IPS-15b (cell line): ENCODE results near the gene TMPRSS11A.

Source experiments
- H3K27me3 ChIP-seq: one replicate; pipeline ENCODE4 v1.6.1; 2013; ENCODE audit warnings: low read length; ENCODE audit not compliant: control insufficient read depth, insufficient read depth
- H3K36me3 ChIP-seq: one replicate; pipeline ENCODE4 v1.6.1; 2013; ENCODE audit warnings: low read length; ENCODE audit not compliant: control insufficient read depth, insufficient read depth
- H3K4me1 ChIP-seq: one replicate; pipeline ENCODE4 v1.6.1; 2013; ENCODE audit warnings: mild to moderate bottlenecking, low read length; ENCODE audit not compliant: control insufficient read depth, insufficient read depth
- H3K4me3 ChIP-seq: one replicate; pipeline ENCODE4 v1.5.1; 2013; ENCODE audit warnings: low read depth, low read length
- H3K9ac ChIP-seq: one replicate; pipeline ENCODE4 v1.6.1; 2013; ENCODE audit warnings: low read depth, mild to moderate bottlenecking, low read length
- H3K9me3 ChIP-seq: one replicate; pipeline ENCODE4 v1.6.1; 2013; ENCODE audit warnings: mild to moderate bottlenecking, low read length; ENCODE audit not compliant: control insufficient read depth, insufficient read depth

The TMPRSS11A gene

GRCh38 chr4:67891645-67892044 lies 71.6 kb downstream of the TMPRSS11A start:
- no peaks in the 10 kb centered on the region for H3K9me3 ChIP-seq
- H3K9ac ChIP-seq = no peak overlapping the region
- H3K36me3 ChIP-seq = no peaks in the 10 kb centered on the region
- H3K27me3 ChIP-seq = no peaks in the 10 kb centered on the region
- H3K4me1 ChIP-seq = no peaks in the 10 kb centered on the region
- no peak overlapping the region for H3K4me3 ChIP-seq

GRCh38 chr4:67886281-67886680 lies 77.0 kb downstream of the TMPRSS11A start:
- Histone ChIP-seq H3K9ac (no peak overlapping the region), H3K4me1 (no peaks in the 10 kb centered on the region), H3K9me3 (no peaks in the 10 kb centered on the region), H3K27me3 (no peaks in the 10 kb centered on the region), H3K36me3 (no peaks in the 10 kb centered on the region), H3K4me3 (no peak overlapping the region)

GRCh38 chr4:67885762-67886161 lies 77.5 kb downstream of the TMPRSS11A start:
- Histone ChIP-seq H3K36me3 (no peaks in the 10 kb centered on the region), H3K9me3 (no peaks in the 10 kb centered on the region), H3K9ac (no peak overlapping the region), H3K4me3 (no peak overlapping the region), H3K27me3 (no peaks in the 10 kb centered on the region), H3K4me1 (no peaks in the 10 kb centered on the region)

GRCh38 chr4:67884701-67885100 lies 78.6 kb downstream of the TMPRSS11A start:
- Histone ChIP-seq H3K4me1 (no peaks in the 10 kb centered on the region), H3K4me3 (no peak overlapping the region), H3K9ac (no peak overlapping the region), H3K27me3 (no peaks in the 10 kb centered on the region), H3K9me3 (no peaks in the 10 kb centered on the region), H3K36me3 (no peaks in the 10 kb centered on the region)

- Histone ChIP-seq H3K4me3 (no peak within 1 kb of the TSS), H3K9me3 (no peaks in the 10 kb centered on the region), H3K27me3 (no peaks in the 10 kb centered on the region), H3K36me3 (no peaks in the 10 kb centered on the region), H3K9ac (no peak within 1 kb of the TSS), H3K4me1 (no peaks in the 10 kb centered on the region)
Measured at GRCh38 chr4:67883902-67884301, 79.4 kb downstream of the TMPRSS11A start, which contains the start of gene TMPRSS11D. Gene TMPRSS11D, minus strand, starts transcription at chr4:67884002. Its CDS starts 69 bp downstream, at chr4:67883933.

GRCh38 chr4:67883458-67883857 lies 79.8 kb downstream of the TMPRSS11A start:
- Histone ChIP-seq H3K4me3 (no peak overlapping the region), H3K4me1 (no peaks in the 10 kb centered on the region), H3K27me3 (no peaks in the 10 kb centered on the region), H3K9me3 (no peaks in the 10 kb centered on the region), H3K9ac (no peak overlapping the region), H3K36me3 (no peaks in the 10 kb centered on the region)

GRCh38 chr4:67880866-67881610 lies 82.3 kb downstream of the TMPRSS11A start:
- Histone ChIP-seq H3K4me3 (no peak overlapping the region), H3K9me3 (no peaks in the 10 kb centered on the region), H3K36me3 (no peaks in the 10 kb centered on the region), H3K9ac (no peak overlapping the region), H3K27me3 (no peaks in the 10 kb centered on the region), H3K4me1 (no peaks in the 10 kb centered on the region)

- H3K9ac ChIP-seq = no peak overlapping the region
- peaks cover 4% of the 10 kb centered on the region for H3K4me1 ChIP-seq
- H3K27me3 ChIP-seq = no peaks in the 10 kb centered on the region
- H3K36me3 ChIP-seq = no peaks in the 10 kb centered on the region
- no peaks in the 10 kb centered on the region for H3K9me3 ChIP-seq
- H3K4me3 ChIP-seq = no peak overlapping the region
Measured at GRCh38 chr4:67879486-67879885, 83.8 kb downstream of the TMPRSS11A start.

- no peak overlapping the region for H3K4me3 ChIP-seq
- no peak overlapping the region for H3K9ac ChIP-seq
- no peaks in the 10 kb centered on the region for H3K27me3 ChIP-seq
- no peaks in the 10 kb centered on the region for H3K9me3 ChIP-seq
- H3K36me3 ChIP-seq = no peaks in the 10 kb centered on the region
- H3K4me1 ChIP-seq = peaks cover 4% of the 10 kb centered on the region
Measured at GRCh38 chr4:67877086-67877485, 86.2 kb downstream of the TMPRSS11A start.

- Histone ChIP-seq H3K9ac (no peak overlapping the region), H3K27me3 (no peaks in the 10 kb centered on the region), H3K4me3 (no peak overlapping the region), H3K9me3 (no peaks in the 10 kb centered on the region), H3K4me1 (peaks cover 4% of the 10 kb centered on the region), H3K36me3 (no peaks in the 10 kb centered on the region)
Measured at GRCh38 chr4:67874986-67875385, 88.3 kb downstream of the TMPRSS11A start.

GRCh38 chr4:67873116-67873515 lies 90.2 kb downstream of the TMPRSS11A start:
- H3K9ac ChIP-seq = no peak overlapping the region
- no peaks in the 10 kb centered on the region for H3K27me3 ChIP-seq
- no peaks in the 10 kb centered on the region for H3K9me3 ChIP-seq
- H3K36me3 ChIP-seq = no peaks in the 10 kb centered on the region
- no peak overlapping the region for H3K4me3 ChIP-seq
- peaks cover 4% of the 10 kb centered on the region for H3K4me1 ChIP-seq

- no peaks in the 10 kb centered on the region for H3K27me3 ChIP-seq
- no peak overlapping the region for H3K9ac ChIP-seq
- H3K4me1 ChIP-seq = peaks cover 4% of the 10 kb centered on the region
- H3K4me3 ChIP-seq = no peak overlapping the region
- H3K9me3 ChIP-seq = no peaks in the 10 kb centered on the region
- no peaks in the 10 kb centered on the region for H3K36me3 ChIP-seq
Measured at GRCh38 chr4:67871867-67872266, 91.4 kb downstream of the TMPRSS11A start.
